Transverse colon (tissue), 3 donors: ENCODE measurements around the gene MAN2A1.

Source experiments
- CTCF ChIP-seq, 5 experiments: fragments of 200-600 bp in 3 of 5; fragments of 450-650 bp in 2 of 5; sonication (generic) in 3 of 5; IDR thresholded peaks; 1 replicate in 2 of 5; 2 replicates in 3 of 5; pipeline ENCODE4 v1.5.1; 2016 to 2017; ENCODE audit warnings: antibody characterized with exemption in 5 of 5, inconsistent platforms in 3 of 5, mild to moderate bottlenecking in 2 of 5, moderate library complexity in 1 of 5
- EP300 ChIP-seq: sonication (generic); formaldehyde crosslinking; IDR thresholded peaks from one replicate; pipeline ENCODE4 v1.6.1; 2017; ENCODE audit warnings: antibody characterized with exemption, low read depth
- POLR2A ChIP-seq: fragments of 450-650 bp; IDR thresholded peaks from one replicate; pipeline ENCODE4 v1.6.1; 2016; ENCODE audit warnings: antibody characterized with exemption, mild to moderate bottlenecking, moderate library complexity

DNA sequence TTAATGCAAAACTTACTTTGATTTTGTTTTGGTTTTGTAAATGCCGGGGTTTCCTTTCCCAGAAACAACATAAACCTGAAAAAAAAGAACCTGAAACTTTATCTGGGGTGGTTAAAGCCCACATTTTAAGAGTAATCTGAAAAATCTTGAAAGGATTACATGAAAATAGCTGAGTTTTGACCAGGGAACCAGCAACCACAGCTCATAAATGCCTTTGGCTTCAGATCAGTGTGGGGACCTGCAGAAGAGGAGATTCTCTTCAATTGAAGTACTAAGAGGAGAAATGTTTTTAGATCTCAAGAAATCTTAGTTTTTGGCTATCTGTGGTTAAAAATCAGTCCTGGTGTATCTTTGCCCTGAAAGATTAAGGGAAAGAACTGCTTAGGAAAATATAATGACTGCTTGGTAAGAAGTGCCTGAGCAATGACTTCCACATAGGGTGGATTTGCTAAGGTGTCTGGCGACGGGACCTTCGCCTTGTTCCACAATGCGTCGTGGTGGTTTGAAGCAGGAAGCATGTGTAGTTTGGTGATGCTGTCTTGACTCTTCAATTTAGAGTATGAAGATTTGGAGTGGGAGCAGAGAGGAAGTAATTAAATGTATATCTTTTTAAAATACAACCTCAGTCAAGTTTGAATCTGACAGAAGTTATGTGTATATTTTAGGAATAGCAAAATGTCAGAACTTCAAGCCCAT lies 186.5 kb downstream of the MAN2A1 start:
- TF ChIP-seq CTCF (IDR thresholded peaks at IDR 0.05) (no peak), POLR2A (no peak), EP300 (no peak)
